Loucy (cell line): Measurements from ENCODE around the gene ENTPD7.
"Not testable (repeated sequence)": the region's sequence is repeated elsewhere in the genome, so short reads cannot be mapped to it uniquely, and the experiment has no call there.

Experiments
- CTCF ChIP-seq: fragments of 200-600 bp; sonication (generic); conservative IDR thresholded peaks from 2 replicates; pipeline ENCODE4 v1.5.1; 2014; ENCODE audit warnings: mild to moderate bottlenecking, antibody characterized with exemption, low read length
- EZH2phosphoT487 ChIP-seq: fragments of 200-600 bp; IDR thresholded peaks from 2 replicates; pipeline ENCODE4 v1.6.1; 2018; ENCODE audit warnings: antibody characterized with exemption, mild to moderate bottlenecking, moderate library complexity, borderline replicate concordance

GRCh38 chr10:99734111-99734510 is 74.8 kb downstream of the ENTPD7 start:
- not testable (repeated sequence) for TF ChIP-seq CTCF, EZH2phosphoT487
